ENCODE data around the gene DCDC1. TPM values are rescaled to one million over a fixed set of nuclear protein-coding genes. Genes with fewer than 3 reads are reported as not detected.

DCDC1 gene
- total RNA-seq = 1 to 10 TPM in 1 of 2 donors, under 1 TPM in 1; 0.33 to 1.8 TPM

DNA sequence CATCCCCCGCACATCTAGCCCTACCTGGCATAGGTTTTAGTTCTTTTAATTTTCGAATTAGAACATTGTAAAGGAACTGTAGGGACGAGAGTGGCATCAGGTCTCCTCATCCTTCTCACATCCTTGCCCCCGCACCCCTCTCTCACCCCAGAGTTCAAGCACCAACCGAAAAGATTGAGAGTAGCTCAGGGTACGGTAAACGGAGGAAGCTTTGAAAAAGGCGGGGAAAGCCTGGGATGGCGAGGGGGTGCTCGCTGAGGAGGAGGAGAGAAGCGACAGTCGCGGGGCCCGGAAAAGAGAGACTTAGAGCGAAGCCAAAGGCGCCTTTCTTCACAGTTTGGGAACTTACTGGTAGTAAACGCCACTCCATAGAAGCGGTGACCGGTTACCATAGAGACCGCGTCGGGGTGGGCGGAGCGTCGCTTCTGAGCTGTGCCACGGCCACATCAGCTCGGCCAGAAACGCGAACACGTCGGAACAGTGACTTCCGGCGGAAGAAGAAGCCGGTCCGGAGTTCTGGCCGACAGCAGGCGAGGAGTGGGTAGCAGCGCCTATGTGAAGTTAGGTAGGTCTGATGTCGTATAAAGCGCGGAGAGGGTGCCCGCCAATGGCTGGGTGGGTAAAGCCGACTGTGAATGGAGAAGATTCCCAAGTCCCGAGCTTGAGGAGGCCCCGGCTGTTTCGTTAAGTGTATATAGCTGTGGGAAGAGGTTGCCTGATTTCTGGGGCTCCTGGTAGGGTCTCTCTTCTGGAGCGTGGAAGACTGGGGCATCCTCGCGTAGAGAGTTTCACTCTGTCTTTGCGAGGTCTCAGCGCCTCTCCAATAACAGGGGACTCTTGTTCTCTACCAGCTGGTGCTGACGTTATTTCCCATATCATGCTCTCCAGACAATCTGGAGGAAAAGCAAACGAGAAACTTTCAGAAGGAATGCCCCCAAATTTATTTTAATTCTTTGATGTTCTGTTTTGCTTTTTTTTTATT is at the start of gene DCDC1, which contains the start of gene DNAJC24:
Gene DCDC1, minus strand, starts transcription at position 392 of the 982 bp plus-strand sequence. CDS start 41,459 bp downstream, outside the sequence.
Gene DNAJC24, plus strand, starts transcription at position 513 of the 982 bp plus-strand sequence. CDS start 889 bp downstream, outside the sequence.
- Histone ChIP-seq H3K27me3 (no peaks in the 10 kb centered on the region), H3K36me3 (replicated peaks in 1 of 2; ENCODE audit: insufficient read depth in 1 of 2, low read depth in 2 of 2) (no peaks in the 10 kb centered on the region), H3K4me3 (peak within 1 kb of the TSS; percentile 41 to 80), H3K9me3 (no peaks in the 10 kb centered on the region), H3K4me1 (peaks cover 14% of the 10 kb centered on the region), H3K27ac (peak within 1 kb of the TSS; percentile 44 to 80 (median 74))
- WGBS, 2 donors = 0 to 1% methylated on average over 29 to 53 of the region's 53 CpGs
- intact Hi-C loops (cut with DNase I) = no loop called here
- peak; percentile 94 to 96 (median 95) for DNase-seq
- peak; percentile 100 for ATAC-seq
- TF ChIP-seq POLR2A (IDR thresholded peaks at IDR 0.05) = peak in 2 of 3 donors; percentile 75 to 77
- TF ChIP-seq, protein P1, sequence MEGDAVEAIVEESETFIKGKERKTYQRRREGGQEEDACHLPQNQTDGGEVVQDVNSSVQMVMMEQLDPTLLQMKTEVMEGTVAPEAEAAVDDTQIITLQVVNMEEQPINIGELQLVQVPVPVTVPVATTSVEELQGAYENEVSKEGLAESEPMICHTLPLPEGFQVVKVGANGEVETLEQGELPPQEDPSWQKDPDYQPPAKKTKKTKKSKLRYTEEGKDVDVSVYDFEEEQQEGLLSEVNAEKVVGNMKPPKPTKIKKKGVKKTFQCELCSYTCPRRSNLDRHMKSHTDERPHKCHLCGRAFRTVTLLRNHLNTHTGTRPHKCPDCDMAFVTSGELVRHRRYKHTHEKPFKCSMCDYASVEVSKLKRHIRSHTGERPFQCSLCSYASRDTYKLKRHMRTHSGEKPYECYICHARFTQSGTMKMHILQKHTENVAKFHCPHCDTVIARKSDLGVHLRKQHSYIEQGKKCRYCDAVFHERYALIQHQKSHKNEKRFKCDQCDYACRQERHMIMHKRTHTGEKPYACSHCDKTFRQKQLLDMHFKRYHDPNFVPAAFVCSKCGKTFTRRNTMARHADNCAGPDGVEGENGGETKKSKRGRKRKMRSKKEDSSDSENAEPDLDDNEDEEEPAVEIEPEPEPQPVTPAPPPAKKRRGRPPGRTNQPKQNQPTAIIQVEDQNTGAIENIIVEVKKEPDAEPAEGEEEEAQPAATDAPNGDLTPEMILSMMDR (IDR thresholded peaks at IDR 0.05) = peak in 1 of 7 experiments; percentile 14

DNA sequence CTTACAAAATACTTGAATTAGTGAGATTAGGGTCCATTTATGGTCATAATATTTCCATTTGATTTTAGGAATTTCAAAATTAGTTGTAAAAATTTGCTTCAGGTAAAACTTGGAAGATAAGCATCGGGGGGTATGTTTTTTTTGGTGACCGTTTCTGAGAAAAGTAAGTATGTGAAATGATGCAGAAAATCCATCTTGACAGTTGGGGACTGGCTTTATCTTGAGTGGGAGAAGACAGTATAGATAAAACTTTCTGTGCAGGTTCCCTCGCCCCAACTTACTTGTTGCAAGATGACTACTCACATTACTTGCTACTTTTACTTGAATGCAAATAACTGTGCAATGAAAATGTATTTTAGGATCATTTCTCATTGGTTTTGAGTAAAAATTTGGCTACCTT is 49.6 kb upstream of the DCDC1 start:
- Histone ChIP-seq H3K27me3 (peaks cover 0 to 2% of the 10 kb centered on the region in 2 donors), H3K27ac (no peak overlapping the region), H3K4me3 (no peak overlapping the region), H3K9me3 (no peaks in the 10 kb centered on the region), H3K36me3 (replicated peaks in 1 of 2; ENCODE audit: insufficient read depth in 1 of 2, low read depth in 2 of 2) (no peaks in the 10 kb centered on the region), H3K4me1 (no peaks in the 10 kb centered on the region)
- DNase-seq (no peak), ATAC-seq (no peak)
- intact Hi-C loops (cut with DNase I) = no loop called here
- WGBS, 2 donors = 93 to 95% methylated on average over 3 of the region's 3 CpGs
- TF ChIP-seq, protein P1 (IDR thresholded peaks at IDR 0.05) = no peak
- no peak for TF ChIP-seq POLR2A (IDR thresholded peaks at IDR 0.05)

DNA sequence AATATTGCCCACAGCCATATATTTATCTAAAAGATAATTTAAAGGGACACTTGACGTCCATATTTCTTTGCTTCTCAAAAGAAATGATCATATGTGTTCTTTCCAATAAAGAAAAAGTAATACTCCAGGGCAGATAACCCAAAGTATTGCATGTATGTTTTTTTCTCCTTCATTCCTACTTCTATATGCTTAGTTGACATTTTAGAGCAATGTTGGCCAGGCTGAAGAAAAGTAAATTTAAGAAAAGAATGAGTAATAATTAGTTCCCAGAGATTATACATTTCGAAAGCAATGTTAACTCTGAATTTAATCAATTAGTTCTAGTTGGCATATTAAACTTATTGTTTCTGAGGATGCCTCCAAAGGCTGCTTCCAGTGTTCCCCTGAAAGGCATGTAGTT is 48.3 kb upstream of the DCDC1 start:
- H3K27me3 ChIP-seq = peaks cover 0 to 2% of the 10 kb centered on the region in 2 donors
- intact Hi-C loops (cut with DNase I) = no loop called here
- 84 to 91% methylated on average over 2 of the region's 2 CpGs for WGBS, 2 donors

GRCh38 chr11:31417357-31417756 is 47.8 kb upstream of the DCDC1 start:
- Histone ChIP-seq H3K9me3 (no peaks in the 10 kb centered on the region), H3K4me1 (no peaks in the 10 kb centered on the region), H3K36me3 (replicated peaks in 1 of 2; ENCODE audit: insufficient read depth in 1 of 2, low read depth in 2 of 2) (no peaks in the 10 kb centered on the region), H3K27ac (no peak overlapping the region), H3K4me3 (no peak overlapping the region), H3K27me3 (peaks cover 0 to 2% of the 10 kb centered on the region in 2 donors)
- TF ChIP-seq POLR2A (IDR thresholded peaks at IDR 0.05) = no peak
- TF ChIP-seq, protein P1 (IDR thresholded peaks at IDR 0.05) = no peak
- 88 to 98% methylated on average over 1 of the region's 1 CpG for WGBS, 2 donors
- no peak for ATAC-seq
- DNase-seq = no peak
- intact Hi-C loops (cut with DNase I) = no loop called here

More for the DNA sequence above, 48.3 kb upstream of the DCDC1 start:
- no peaks in the 10 kb centered on the region for H3K4me1 ChIP-seq
- H3K36me3 ChIP-seq (replicated peaks in 1 of 2; ENCODE audit: insufficient read depth in 1 of 2, low read depth in 2 of 2) = no peaks in the 10 kb centered on the region
- TF ChIP-seq, protein P1 (IDR thresholded peaks at IDR 0.05) = no peak
- no peak for TF ChIP-seq POLR2A (IDR thresholded peaks at IDR 0.05)
- H3K4me3 ChIP-seq = no peak overlapping the region
- H3K27ac ChIP-seq = no peak overlapping the region
- DNase-seq (no peak), ATAC-seq (no peak)
- no peaks in the 10 kb centered on the region for H3K9me3 ChIP-seq
